A549 (cell line): ENCODE measurements around the gene PBX2. TPM values are rescaled to one million over a fixed set of nuclear protein-coding genes. Genes with fewer than 3 reads are reported as not detected.

Experiments
- ATAC-seq, 2 experiments: fragments of 200-7000 bp in 1 of 2; fragments of >200 bp in 1 of 2; cut with Nextera tagmentation in 1 of 2; cut with Tn5 transposase in 1 of 2; 3 replicates each; pipeline versions ENCODE4 v1.8.0 to v1.9.1; 2018 to 2020; ENCODE audit warnings: mild to moderate bottlenecking in 1 of 2, moderate library complexity in 1 of 2
- CTCF ChIA-PET: fragments of 300-600 bp; sonication (Branson Sonifier 250); formaldehyde crosslinking; extraction: SDS; loops from one replicate; lab custom pipeline; 2021; ENCODE audit warnings: antibody characterized with exemption, inconsistent platforms; lab: Yijun Ruan, JAX
- POLR2A ChIA-PET: fragments of 350-600 bp; formaldehyde crosslinking; extraction: SDS; loops from one replicate; lab custom pipeline; 2021; ENCODE audit warnings: antibody characterized with exemption, inconsistent platforms; lab: Yijun Ruan, JAX
- DNase-seq, 2 experiments: peaks; one replicate each; pipeline versions ENCODE4 v3.0.0 to v3.0.0-alpha.2; 2011 to 2016; ENCODE audit warnings: low read depth in 1 of 2, low spot score in 1 of 2
- FAIRE-seq: peaks from 2 replicates; lab custom pipeline; 2011; peaks lifted over from hg19 to GRCh38; lab: Jason Lieb, UNC
- H3K27ac ChIP-seq, 2 experiments: fragments of >200 bp; sonication (Bioruptor Twin); formaldehyde crosslinking; 3 replicates each; pipeline ENCODE4 v1.5.1; 2016 to 2017
- H3K4me1 ChIP-seq: fragments of >200 bp; sonication (Bioruptor Twin); formaldehyde crosslinking; 3 replicates; pipeline ENCODE4 v1.6.1; 2016
- H3K4me2 ChIP-seq: fragments of >200 bp; sonication (Bioruptor Twin); formaldehyde crosslinking; 3 replicates; pipeline ENCODE4 v1.6.1; 2016
- H3K4me3 ChIP-seq: fragments of >200 bp; sonication (Bioruptor Twin); formaldehyde crosslinking; 3 replicates; pipeline ENCODE4 v1.5.1; 2016
- H3K9me3 ChIP-seq: fragments of >200 bp; sonication (Bioruptor Twin); formaldehyde crosslinking; 3 replicates; pipeline ENCODE4 v1.6.1; 2016
- BHLHE40 ChIP-seq: IDR thresholded peaks from 2 replicates; pipeline ENCODE4 v1.6.1; 2012; ENCODE audit warnings: low read depth, low read length, inconsistent platforms
- EHMT2 ChIP-seq: fragments of 200-600 bp; sonication (generic); IDR thresholded peaks from 2 replicates; pipeline ENCODE4 v1.6.1; 2016; ENCODE audit warnings: antibody characterized with exemption, low read depth, mild to moderate bottlenecking, moderate library complexity
- FOXS1 ChIP-seq: fragments of 250-450 bp; sonication (Bioruptor Pico); IDR thresholded peaks from 2 replicates; pipeline ENCODE4 v1.5.0; 2020; ENCODE audit warnings: mild to moderate bottlenecking, moderate library complexity
- GATA3 ChIP-seq: IDR thresholded peaks from 2 replicates; pipeline ENCODE4 v1.6.1; 2012; ENCODE audit warnings: borderline replicate concordance
- HMGXB4 ChIP-seq: fragments of 250-450 bp; sonication (Bioruptor Pico); IDR thresholded peaks from 2 replicates; pipeline ENCODE4 v1.5.0; 2021; ENCODE audit warnings: mild to moderate bottlenecking, moderate library complexity, borderline replicate concordance
- HOXA7 ChIP-seq: fragments of 250-450 bp; sonication (Bioruptor Pico); IDR thresholded peaks from 2 replicates; pipeline ENCODE4 v1.5.0; 2020; ENCODE audit warnings: mild to moderate bottlenecking, moderate library complexity
- HOXB13 ChIP-seq: fragments of 250-450 bp; sonication (Bioruptor Pico); IDR thresholded peaks from 2 replicates; pipeline ENCODE4 v1.5.0; 2020; ENCODE audit warnings: low read depth, mild to moderate bottlenecking, moderate library complexity
- KDM1A ChIP-seq: fragments of 200-600 bp; sonication (generic); IDR thresholded peaks from 2 replicates; pipeline ENCODE4 v1.6.1; 2016; ENCODE audit warnings: low read depth, mild to moderate bottlenecking
- MAFK ChIP-seq: fragments of 450-650 bp; IDR thresholded peaks from 2 replicates; pipeline ENCODE4 v1.6.1; 2014; ENCODE audit not compliant: partially characterized antibody
- NFE2L2 ChIP-seq: fragments of 150-350 bp; conservative IDR thresholded peaks from 2 replicates; pipeline ENCODE4 v1.6.1; 2014; ENCODE audit warnings: low read length
- NR3C1 ChIP-seq: fragments of >200 bp; sonication (Bioruptor Twin); formaldehyde crosslinking; IDR thresholded peaks from 3 replicates; pipeline ENCODE4 v1.6.1; 2017
- POLR2A ChIP-seq: IDR thresholded peaks from 2 replicates; pipeline ENCODE4 v1.6.1; 2012; ENCODE audit warnings: mild to moderate bottlenecking, low read length
- POLR2AphosphoS2 ChIP-seq: conservative IDR thresholded peaks from 2 replicates; pipeline ENCODE4 v1.6.1; 2012; ENCODE audit warnings: low read length, improper control_type of control experiment, inconsistent platforms
- RAD21 ChIP-seq, 2 experiments: fragments of >200 bp in 1 of 2; sonication (Bioruptor Twin) in 1 of 2; formaldehyde crosslinking in 1 of 2; IDR thresholded peaks in 1 of 2; conservative IDR thresholded peaks in 1 of 2; 2 replicates in 1 of 2; 3 replicates in 1 of 2; pipeline ENCODE4 v1.6.1; 2012 to 2018; ENCODE audit warnings: inconsistent platforms in 1 of 2
- RARB ChIP-seq: fragments of 250-450 bp; sonication (Bioruptor Pico); IDR thresholded peaks from 2 replicates; pipeline ENCODE4 v1.8.0; 2021; ENCODE audit warnings: mild to moderate bottlenecking, moderate library complexity
- SMC3 ChIP-seq: fragments of >200 bp; sonication (Bioruptor Twin); formaldehyde crosslinking; IDR thresholded peaks from 3 replicates; pipeline ENCODE4 v1.6.1; 2018; ENCODE audit warnings: inconsistent platforms
- SREBF2 ChIP-seq: fragments of 450-650 bp; IDR thresholded peaks from 2 replicates; pipeline ENCODE4 v1.6.1; 2014; ENCODE audit warnings: mild to moderate bottlenecking, moderate library complexity
- TP53 ChIP-seq: fragments of 250-450 bp; sonication (Bioruptor Pico); IDR thresholded peaks from 2 replicates; pipeline ENCODE4 v1.5.0; 2021; ENCODE audit warnings: mild to moderate bottlenecking, moderate library complexity
- ZC3H11A ChIP-seq: fragments of 450-650 bp; IDR thresholded peaks from 2 replicates; pipeline ENCODE4 v1.6.1; 2014; ENCODE audit warnings: antibody characterized with exemption, mild to moderate bottlenecking
- ZNF302 ChIP-seq: fragments of 250-450 bp; sonication (Bioruptor Pico); IDR thresholded peaks from 2 replicates; pipeline ENCODE4 v1.9.0; 2021; ENCODE audit warnings: inconsistent platforms, mild to moderate bottlenecking, moderate library complexity
- ZSCAN20 ChIP-seq: fragments of 250-450 bp; sonication (Bioruptor Pico); IDR thresholded peaks from 2 replicates; pipeline ENCODE4 v1.8.0; 2022; ENCODE audit warnings: mild to moderate bottlenecking, moderate library complexity
- WGBS: methylation state at CpG from one replicate; pipeline ENCODE4 v1.1.6; 2017; ENCODE audit errors: missing lambda C conversion rate; 5-methylcytosine and 5-hydroxymethylcytosine counted together
- polyA plus RNA-seq, 4 experiments: library from polyadenylated mRNA; depleted of rRNA in 3 of 4; stranded (reverse); fragments of >200 nt; fragmentation: RNase III in 1 of 4; extraction: RNeasy Plus Mini Kit Qiagen cat#74134 plus additional on column Dnase treatment in 1 of 4; gene quantifications; 2 replicates in 3 of 4; 3 replicates in 1 of 4; pipeline ENCODE4 v1.2.3, GENCODE V29; 2011 to 2017
- TF ChIP-seq, protein P1 (sequence below): fragments of 450-650 bp; IDR thresholded peaks from 2 replicates; pipeline ENCODE4 v1.6.1; 2014; ENCODE audit warnings: antibody characterized with exemption

The PBX2 gene
- polyA plus RNA-seq, 2 of the 4 experiments (the other 2 are of a cell fraction) = 27.0 to 30.8 TPM

DNA sequence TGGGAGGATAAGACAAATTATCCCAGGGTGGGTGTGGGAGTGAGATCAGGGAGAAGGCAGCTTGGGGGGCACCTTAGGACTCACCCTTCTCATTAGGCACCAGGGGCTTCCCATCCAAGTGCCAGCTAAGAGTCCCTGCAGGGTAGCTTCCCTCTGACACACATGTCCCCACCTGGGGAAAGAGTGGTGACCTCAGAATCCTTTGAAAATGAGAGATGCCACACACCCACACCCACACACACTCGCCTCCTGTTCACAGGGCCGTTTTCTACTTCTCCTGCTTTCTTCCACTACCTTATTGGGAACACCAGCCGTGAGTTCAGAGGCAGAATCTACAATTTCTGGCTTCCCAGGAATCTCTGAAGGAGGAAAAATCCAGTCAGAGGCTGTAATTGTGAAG lies 7.0 kb downstream of the PBX2 start:
- no peak for FAIRE-seq
- H3K9me3 ChIP-seq = no peaks in the 10 kb centered on the region
- TF ChIP-seq POLR2A (no peak), MAFK (no peak), EHMT2 (no peak), HMGXB4 (CRISPR knock-in tag) (no peak), SREBF2 (no peak), KDM1A (no peak), GATA3 (no peak)
- TF ChIP-seq, all 56 proteins: peak for 0
- ATAC-seq = no peak
- Histone ChIP-seq H3K4me3 (no peak overlapping the region), H3K4me2 (no peak overlapping the region), H3K4me1 (peaks cover 25% of the 10 kb centered on the region), H3K27ac (no peak overlapping the region)
- DNase-seq = no peak
- POLR2A ChIA-PET = interaction anchor here (1.3 kb wide), 1 partner anchor 13 kb away, joined by 3 read pairs; no protein-coding TSS in a partner anchor
- CTCF ChIA-PET = interaction anchor here (0.6 to 1.7 kb wide), 4 partner anchors 11 to 64 kb away, joined by 4 to 6 read pairs (median 5); no protein-coding TSS in a partner anchor
- WGBS = 83% methylated on average over 3 of the region's 3 CpGs

DNA sequence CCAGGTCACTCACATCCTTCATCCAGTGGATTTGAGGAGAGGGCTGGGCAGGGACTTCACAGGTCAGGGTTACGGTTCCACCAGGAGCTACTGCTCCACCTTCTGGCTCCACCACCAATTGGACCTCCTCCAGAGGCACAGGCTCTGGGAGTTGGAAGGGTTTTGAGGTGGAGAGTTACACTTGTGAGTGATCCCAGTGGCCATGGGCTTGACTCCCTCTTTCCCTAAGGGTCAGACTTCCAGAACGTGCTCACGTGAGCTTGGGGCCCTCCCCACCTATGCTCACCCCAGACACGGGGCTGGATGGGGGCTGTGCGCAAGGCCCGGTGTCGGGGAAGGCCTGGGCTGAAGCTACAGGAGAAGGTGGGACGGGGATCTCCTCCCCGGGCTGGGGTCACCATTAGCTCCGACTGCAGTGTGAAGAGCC lies 7.4 kb downstream of the PBX2 start:
- 80% methylated on average over 1 of the region's 10 CpGs for WGBS
- DNase-seq = no peak
- no peaks in the 10 kb centered on the region for H3K9me3 ChIP-seq
- ChIA-PET CTCF (interaction anchor here (0.6 to 1.7 kb wide), 4 partner anchors 12 to 64 kb away, joined by 4 to 6 read pairs (median 5); no protein-coding TSS in a partner anchor), POLR2A (interaction anchor here (1.3 kb wide), 1 partner anchor 13 kb away, joined by 3 read pairs; no protein-coding TSS in a partner anchor)
- H3K4me3 ChIP-seq = no peak overlapping the region
- no peak for FAIRE-seq
- no peak for ATAC-seq
- H3K4me1 ChIP-seq = peaks cover 25% of the 10 kb centered on the region
- no peak overlapping the region for H3K27ac ChIP-seq
- no peak overlapping the region for H3K4me2 ChIP-seq
- no peak for TF ChIP-seq POLR2AphosphoS2
- no peak for TF ChIP-seq NFE2L2
- TF ChIP-seq TP53 = no peak
- TF ChIP-seq RAD21 (conservative IDR thresholded peaks at IDR 0.05 in 1 of 2, IDR thresholded peaks at IDR 0.05 in 1 of 2) = no peak
- TF ChIP-seq POLR2A = no peak
- TF ChIP-seq HOXB13 (CRISPR knock-in tag) = no peak
- TF ChIP-seq BHLHE40 = no peak
- TF ChIP-seq, protein P1, sequence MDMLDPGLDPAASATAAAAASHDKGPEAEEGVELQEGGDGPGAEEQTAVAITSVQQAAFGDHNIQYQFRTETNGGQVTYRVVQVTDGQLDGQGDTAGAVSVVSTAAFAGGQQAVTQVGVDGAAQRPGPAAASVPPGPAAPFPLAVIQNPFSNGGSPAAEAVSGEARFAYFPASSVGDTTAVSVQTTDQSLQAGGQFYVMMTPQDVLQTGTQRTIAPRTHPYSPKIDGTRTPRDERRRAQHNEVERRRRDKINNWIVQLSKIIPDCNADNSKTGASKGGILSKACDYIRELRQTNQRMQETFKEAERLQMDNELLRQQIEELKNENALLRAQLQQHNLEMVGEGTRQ = no peak
- TF ChIP-seq ZNF302 (CRISPR knock-in tag) = no peak
- TF ChIP-seq FOXS1 (CRISPR knock-in tag) = no peak
- no peak for TF ChIP-seq ZSCAN20
- no peak for TF ChIP-seq HOXA7 (CRISPR knock-in tag)
- no peak for TF ChIP-seq SMC3
- no peak for TF ChIP-seq SREBF2
- TF ChIP-seq KDM1A = no peak
- TF ChIP-seq, all 56 proteins: peak for 0

DNA sequence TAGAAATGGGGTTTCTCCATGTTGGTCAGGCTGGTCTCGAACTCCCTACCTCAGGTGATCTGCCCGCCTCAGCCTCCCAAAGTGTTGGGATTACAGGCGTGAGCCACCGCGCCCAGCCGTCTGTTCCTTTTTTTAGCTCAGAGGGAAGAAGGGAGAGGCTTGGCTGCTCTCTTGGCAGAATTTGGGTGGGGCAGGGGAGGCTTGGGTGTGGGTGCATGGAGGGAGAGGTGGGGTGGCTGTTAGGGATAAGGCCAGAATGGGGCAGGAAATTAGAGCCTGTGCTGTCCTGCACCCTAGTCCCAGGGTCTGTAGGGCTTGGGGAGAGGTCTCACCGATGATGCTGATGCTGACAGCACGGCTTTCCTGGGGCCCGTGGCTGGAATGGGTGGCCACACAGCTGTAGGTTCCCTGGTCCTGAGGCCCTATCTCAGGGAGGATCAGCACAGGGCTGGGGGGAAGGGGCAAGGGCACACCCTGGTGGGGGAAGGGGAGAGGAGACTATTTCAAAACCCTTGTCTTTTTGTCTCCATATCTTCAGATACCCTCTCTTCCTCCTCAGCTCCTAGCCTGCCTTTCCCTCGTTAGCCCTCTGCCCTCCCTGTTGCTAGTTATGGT lies 8.0 kb downstream of the PBX2 start:
- ChIA-PET CTCF (interaction anchor here (0.9 to 1.7 kb wide), 4 partner anchors 12 to 134 kb away, joined by 3 to 6 read pairs (median 5); no protein-coding TSS in a partner anchor), POLR2A (interaction anchor here (1.3 kb wide), 1 partner anchor 14 kb away, joined by 3 read pairs; no protein-coding TSS in a partner anchor)
- TF ChIP-seq RARB = no peak
- no peak for TF ChIP-seq POLR2A
- no peak for TF ChIP-seq NR3C1
- TF ChIP-seq ZC3H11A = no peak
- no peak for TF ChIP-seq MAFK
- H3K4me1 ChIP-seq = peaks cover 25% of the 10 kb centered on the region
- WGBS = 92% methylated on average over 8 of the region's 10 CpGs
- H3K27ac ChIP-seq = no peak overlapping the region
- no peak overlapping the region for H3K4me2 ChIP-seq
- no peak for DNase-seq
- no peak overlapping the region for H3K4me3 ChIP-seq
- no peaks in the 10 kb centered on the region for H3K9me3 ChIP-seq
- no peak for FAIRE-seq
- no peak for ATAC-seq
